Vagina (tissue), 2 donors: Measurements from ENCODE around the gene EXOC2. TPM values are rescaled to one million over a fixed set of nuclear protein-coding genes. Genes with fewer than 3 reads are reported as not detected.

Source experiments
- DNase-seq, 2 donors: peaks; one replicate each; pipeline ENCODE4 v3.0.0-alpha.2; 2017; ENCODE audit errors: extremely low spot score in 2 of 2
- H3K27ac ChIP-seq: fragments of 200-600 bp; sonication (generic); one replicate; pipeline ENCODE4 v1.5.1; 2019
- H3K27me3 ChIP-seq: fragments of 200-600 bp; sonication (generic); one replicate; pipeline ENCODE4 v1.5.1; 2019
- H3K36me3 ChIP-seq, 2 donors: fragments of 200-600 bp; sonication (generic); one replicate each; pipeline ENCODE4 v1.5.1; 2017 to 2019
- H3K4me1 ChIP-seq: fragments of 200-600 bp; sonication (generic); one replicate; pipeline ENCODE4 v1.5.1; 2019
- H3K4me3 ChIP-seq, 2 donors: fragments of 200-600 bp; sonication (generic); 1 replicate in 1 of 2; 2 replicates in 1 of 2; pipeline ENCODE4 v1.5.1; 2016 to 2019
- H3K9me3 ChIP-seq: fragments of 200-600 bp; sonication (generic); one replicate; pipeline ENCODE4 v1.5.1; 2019
- POLR2A ChIP-seq, 2 donors: fragments of 450-650 bp; IDR thresholded peaks; one replicate each; pipeline ENCODE4 v1.6.1; 2017; ENCODE audit warnings: antibody characterized with exemption in 2 of 2, mild to moderate bottlenecking in 2 of 2, moderate library complexity in 2 of 2
- POLR2AphosphoS5 ChIP-seq, 2 donors: sonication (generic); formaldehyde crosslinking; IDR thresholded peaks; one replicate each; pipeline ENCODE4 v1.9.0; 2017; ENCODE audit warnings: antibody characterized with exemption in 2 of 2, mild to moderate bottlenecking in 2 of 2, low read depth in 1 of 2; ENCODE audit not compliant: insufficient read depth in 1 of 2
- intact Hi-C: fragments of 100-400 bp; cut with DNase I; formaldehyde crosslinking; loops from one replicate; pipeline ENCODE4 v1.15.1; 2023
- total RNA-seq: library from RNA; depleted of rRNA; stranded (reverse); fragments of >200 nt; gene quantifications from one replicate; pipeline ENCODE4 v1.2.3, GENCODE V29; 2016
- TF ChIP-seq, protein P1 (sequence below), 3 experiments: fragments of 450-650 bp in 2 of 3; fragments of 200-600 bp in 1 of 3; sonication (generic) in 1 of 3; IDR thresholded peaks; one replicate each; pipeline ENCODE4 v1.5.1; 2017 to 2019; ENCODE audit warnings: antibody characterized with exemption in 3 of 3, mild to moderate bottlenecking in 2 of 3, moderate library complexity in 2 of 3

EXOC2 gene
- total RNA-seq, 1 donor from 2014 or later: 23.6 TPM

- TF ChIP-seq, protein P1, sequence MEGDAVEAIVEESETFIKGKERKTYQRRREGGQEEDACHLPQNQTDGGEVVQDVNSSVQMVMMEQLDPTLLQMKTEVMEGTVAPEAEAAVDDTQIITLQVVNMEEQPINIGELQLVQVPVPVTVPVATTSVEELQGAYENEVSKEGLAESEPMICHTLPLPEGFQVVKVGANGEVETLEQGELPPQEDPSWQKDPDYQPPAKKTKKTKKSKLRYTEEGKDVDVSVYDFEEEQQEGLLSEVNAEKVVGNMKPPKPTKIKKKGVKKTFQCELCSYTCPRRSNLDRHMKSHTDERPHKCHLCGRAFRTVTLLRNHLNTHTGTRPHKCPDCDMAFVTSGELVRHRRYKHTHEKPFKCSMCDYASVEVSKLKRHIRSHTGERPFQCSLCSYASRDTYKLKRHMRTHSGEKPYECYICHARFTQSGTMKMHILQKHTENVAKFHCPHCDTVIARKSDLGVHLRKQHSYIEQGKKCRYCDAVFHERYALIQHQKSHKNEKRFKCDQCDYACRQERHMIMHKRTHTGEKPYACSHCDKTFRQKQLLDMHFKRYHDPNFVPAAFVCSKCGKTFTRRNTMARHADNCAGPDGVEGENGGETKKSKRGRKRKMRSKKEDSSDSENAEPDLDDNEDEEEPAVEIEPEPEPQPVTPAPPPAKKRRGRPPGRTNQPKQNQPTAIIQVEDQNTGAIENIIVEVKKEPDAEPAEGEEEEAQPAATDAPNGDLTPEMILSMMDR (IDR thresholded peaks at IDR 0.05): no peak
- TF ChIP-seq POLR2AphosphoS5 (IDR thresholded peaks at IDR 0.05; ENCODE audit: insufficient read depth in 1 of 2, low read depth in 1 of 2) (no peak), POLR2A (IDR thresholded peaks at IDR 0.05) (no peak)
- no peaks in the 10 kb centered on the region for H3K4me1 ChIP-seq
- H3K4me3 ChIP-seq: no peak overlapping the region
- H3K27ac ChIP-seq: no peak overlapping the region
- no peaks in the 10 kb centered on the region for H3K9me3 ChIP-seq
- H3K27me3 ChIP-seq: no peaks in the 10 kb centered on the region
- no peak for DNase-seq
- intact Hi-C loops: no loop called here
- H3K36me3 ChIP-seq: no peaks in the 10 kb centered on the region
These were observed 176.7 kb downstream of the EXOC2 start for GRCh38 chr6:516213-516612.

GRCh38 chr6:515267-515666, 177.7 kb downstream of the EXOC2 start:
- Histone ChIP-seq H3K9me3 (no peaks in the 10 kb centered on the region), H3K27ac (no peak overlapping the region), H3K4me3 (no peak overlapping the region), H3K27me3 (no peaks in the 10 kb centered on the region), H3K4me1 (no peaks in the 10 kb centered on the region), H3K36me3 (no peaks in the 10 kb centered on the region)
- no peak for DNase-seq
- intact Hi-C loops: no loop called here
- no peak for TF ChIP-seq POLR2A (IDR thresholded peaks at IDR 0.05)
- TF ChIP-seq, protein P1 (IDR thresholded peaks at IDR 0.05): no peak
- TF ChIP-seq POLR2AphosphoS5 (IDR thresholded peaks at IDR 0.05; ENCODE audit: insufficient read depth in 1 of 2, low read depth in 1 of 2): no peak

- no peaks in the 10 kb centered on the region for H3K27me3 ChIP-seq
- intact Hi-C loops: no loop called here
- TF ChIP-seq POLR2AphosphoS5 (IDR thresholded peaks at IDR 0.05; ENCODE audit: insufficient read depth in 1 of 2, low read depth in 1 of 2): no peak
- H3K4me1 ChIP-seq: no peaks in the 10 kb centered on the region
- H3K4me3 ChIP-seq: no peak overlapping the region
- no peak overlapping the region for H3K27ac ChIP-seq
- no peak for DNase-seq
- H3K9me3 ChIP-seq: no peaks in the 10 kb centered on the region
- no peaks in the 10 kb centered on the region for H3K36me3 ChIP-seq
These were observed 178.5 kb downstream of the EXOC2 start for GRCh38 chr6:514396-514978.

- intact Hi-C loops: no loop called here
- TF ChIP-seq POLR2AphosphoS5 (IDR thresholded peaks at IDR 0.05; ENCODE audit: insufficient read depth in 1 of 2, low read depth in 1 of 2) (no peak), POLR2A (IDR thresholded peaks at IDR 0.05) (no peak)
- TF ChIP-seq, protein P1 (IDR thresholded peaks at IDR 0.05): no peak
- H3K36me3 ChIP-seq: no peaks in the 10 kb centered on the region
- no peak overlapping the region for H3K4me3 ChIP-seq
- H3K27me3 ChIP-seq: no peaks in the 10 kb centered on the region
- DNase-seq: no peak
- H3K27ac ChIP-seq: no peak overlapping the region
- no peaks in the 10 kb centered on the region for H3K4me1 ChIP-seq
- no peaks in the 10 kb centered on the region for H3K9me3 ChIP-seq
These were observed 179.0 kb downstream of the EXOC2 start for GRCh38 chr6:513961-514360.

DNA sequence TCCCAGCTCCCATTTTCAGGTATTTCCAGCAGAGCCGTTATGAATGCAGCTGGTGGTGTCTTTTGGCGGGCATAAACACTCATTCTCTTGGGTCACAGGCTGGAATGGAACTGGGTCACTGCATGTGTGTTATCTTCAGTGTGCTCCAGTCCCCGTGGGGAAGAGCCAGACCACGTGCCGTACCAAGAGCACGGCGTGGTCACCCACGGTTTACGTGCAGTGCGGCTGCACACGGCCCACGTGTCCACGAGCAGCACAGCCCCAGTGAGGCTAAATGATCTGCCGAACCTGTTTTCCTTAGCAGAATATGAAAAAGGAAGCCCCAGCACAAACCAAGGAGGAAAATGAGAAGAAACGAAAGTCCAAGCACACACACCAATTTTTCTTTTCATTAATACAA, 179.9 kb downstream of the EXOC2 start:
- no peaks in the 10 kb centered on the region for H3K27me3 ChIP-seq
- DNase-seq: no peak
- H3K4me1 ChIP-seq: no peaks in the 10 kb centered on the region
- TF ChIP-seq POLR2A (IDR thresholded peaks at IDR 0.05) (no peak), POLR2AphosphoS5 (IDR thresholded peaks at IDR 0.05; ENCODE audit: insufficient read depth in 1 of 2, low read depth in 1 of 2) (no peak)
- TF ChIP-seq, protein P1 (IDR thresholded peaks at IDR 0.05): no peak
- no peak overlapping the region for H3K27ac ChIP-seq
- H3K36me3 ChIP-seq: no peaks in the 10 kb centered on the region
- no peaks in the 10 kb centered on the region for H3K9me3 ChIP-seq
- no peak overlapping the region for H3K4me3 ChIP-seq
- intact Hi-C loops: no loop called here
